ENCODE measurements around the gene ATP2A1.

Gene ATP2A1

GRCh38 chr16:28913946-28914724, 35.8 kb downstream of the ATP2A1 start:
- no peak for TF ChIP-seq CTCF (IDR thresholded peaks at IDR 0.05)
- TF ChIP-seq ZFX (IDR thresholded peaks at IDR 0.05; ENCODE audit: borderline replicate concordance) = no peak
- no peak overlapping the region for H3K27ac ChIP-seq

DNA sequence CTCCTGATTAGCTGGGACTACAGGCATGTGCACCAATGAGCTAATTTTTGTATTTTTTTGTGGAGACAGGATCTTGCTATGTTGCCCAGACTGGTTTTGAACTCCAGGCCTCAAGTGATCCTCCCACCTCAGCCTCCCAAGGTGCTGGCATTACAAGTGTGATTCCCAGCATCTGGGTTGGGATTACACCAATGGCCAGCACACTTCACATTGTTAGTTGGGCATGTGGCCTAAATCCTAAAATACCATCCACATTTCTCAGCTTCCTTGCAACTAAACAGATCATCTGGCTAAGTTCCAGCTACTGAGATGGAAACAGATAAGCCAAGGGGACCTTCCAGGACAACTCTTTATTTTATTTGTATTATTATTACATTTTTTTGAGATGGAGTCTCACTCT, 36.9 kb downstream of the ATP2A1 start:
- no peak overlapping the region for H3K27ac ChIP-seq
- no peak for TF ChIP-seq ZFX (IDR thresholded peaks at IDR 0.05; ENCODE audit: borderline replicate concordance)
- TF ChIP-seq CTCF (IDR thresholded peaks at IDR 0.05) = no peak

- no peak for TF ChIP-seq ZFX (IDR thresholded peaks at IDR 0.05; ENCODE audit: borderline replicate concordance)
- TF ChIP-seq CTCF (IDR thresholded peaks at IDR 0.05) = no peak
- no peak overlapping the region for H3K27ac ChIP-seq
Measured at GRCh38 chr16:28917095-28917494, 38.8 kb downstream of the ATP2A1 start.

GRCh38 chr16:28918698-28919097, 40.4 kb downstream of the ATP2A1 start:
- H3K27ac ChIP-seq = no peak overlapping the region
- TF ChIP-seq ZFX (IDR thresholded peaks at IDR 0.05; ENCODE audit: borderline replicate concordance) = no peak
- TF ChIP-seq CTCF (IDR thresholded peaks at IDR 0.05) = no peak

GRCh38 chr16:28923231-28923587, 44.9 kb downstream of the ATP2A1 start:
- TF ChIP-seq CTCF (IDR thresholded peaks at IDR 0.05) (no peak), ZFX (IDR thresholded peaks at IDR 0.05; ENCODE audit: borderline replicate concordance) (no peak)
- peak overlapping the region; percentile 97 for H3K27ac ChIP-seq

GRCh38 chr16:28923652-28924398, 45.5 kb downstream of the ATP2A1 start:
- H3K27ac ChIP-seq = peak overlapping the region; percentile 97
- TF ChIP-seq ZFX (IDR thresholded peaks at IDR 0.05; ENCODE audit: borderline replicate concordance) = no peak
- no peak for TF ChIP-seq CTCF (IDR thresholded peaks at IDR 0.05)

DNA sequence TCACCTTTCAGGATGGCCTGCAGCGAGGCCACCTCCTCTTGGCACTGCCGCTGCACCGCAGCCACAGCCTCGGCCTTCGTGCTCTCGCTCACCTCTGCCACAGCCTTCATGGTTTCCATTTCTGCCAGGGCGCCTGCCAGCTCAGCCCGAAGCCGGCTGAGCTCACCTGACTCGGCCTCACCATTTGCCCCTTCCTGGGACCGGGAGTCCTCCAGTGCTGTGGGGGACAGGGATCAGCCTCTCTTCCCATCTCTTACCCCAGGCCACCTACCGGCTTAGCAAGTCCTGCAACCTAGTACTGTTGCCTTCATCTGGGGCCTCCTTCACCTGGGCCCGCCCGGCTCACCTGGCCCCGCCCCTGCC, 46.1 kb downstream of the ATP2A1 start:
- peak; percentile 50 for TF ChIP-seq CTCF (IDR thresholded peaks at IDR 0.05)
- no peak for TF ChIP-seq ZFX (IDR thresholded peaks at IDR 0.05; ENCODE audit: borderline replicate concordance)
- peak overlapping the region; percentile 97 for H3K27ac ChIP-seq
